KOPT-K1 (cell line): Measurements from ENCODE around the gene COX19.
"Not testable (repeated sequence)": the region's sequence is repeated elsewhere in the genome, so short reads cannot be mapped to it uniquely, and the experiment has no call there.

Experiments used
- H3K27ac ChIP-seq: fragments of 200-600 bp; sonication (generic); 2 replicates; pipeline ENCODE4 v1.5.1; 2016; ENCODE audit warnings: antibody characterized with exemption, mild to moderate bottlenecking, low read depth, low read length; ENCODE audit not compliant: poor library complexity, severe bottlenecking
- H3K36me3 ChIP-seq: fragments of 200-600 bp; sonication (generic); 2 replicates; pipeline ENCODE4 v1.5.1; 2017; ENCODE audit warnings: antibody characterized with exemption, mild to moderate bottlenecking, low read length, moderate library complexity; ENCODE audit not compliant: insufficient read depth
- H3K9me3 ChIP-seq: fragments of 200-600 bp; sonication (generic); 2 replicates; pipeline ENCODE4 v1.5.1; 2017; ENCODE audit warnings: antibody characterized with exemption, low read length, mild to moderate bottlenecking; ENCODE audit not compliant: insufficient read depth, poor library complexity, severe bottlenecking

Gene COX19

DNA sequence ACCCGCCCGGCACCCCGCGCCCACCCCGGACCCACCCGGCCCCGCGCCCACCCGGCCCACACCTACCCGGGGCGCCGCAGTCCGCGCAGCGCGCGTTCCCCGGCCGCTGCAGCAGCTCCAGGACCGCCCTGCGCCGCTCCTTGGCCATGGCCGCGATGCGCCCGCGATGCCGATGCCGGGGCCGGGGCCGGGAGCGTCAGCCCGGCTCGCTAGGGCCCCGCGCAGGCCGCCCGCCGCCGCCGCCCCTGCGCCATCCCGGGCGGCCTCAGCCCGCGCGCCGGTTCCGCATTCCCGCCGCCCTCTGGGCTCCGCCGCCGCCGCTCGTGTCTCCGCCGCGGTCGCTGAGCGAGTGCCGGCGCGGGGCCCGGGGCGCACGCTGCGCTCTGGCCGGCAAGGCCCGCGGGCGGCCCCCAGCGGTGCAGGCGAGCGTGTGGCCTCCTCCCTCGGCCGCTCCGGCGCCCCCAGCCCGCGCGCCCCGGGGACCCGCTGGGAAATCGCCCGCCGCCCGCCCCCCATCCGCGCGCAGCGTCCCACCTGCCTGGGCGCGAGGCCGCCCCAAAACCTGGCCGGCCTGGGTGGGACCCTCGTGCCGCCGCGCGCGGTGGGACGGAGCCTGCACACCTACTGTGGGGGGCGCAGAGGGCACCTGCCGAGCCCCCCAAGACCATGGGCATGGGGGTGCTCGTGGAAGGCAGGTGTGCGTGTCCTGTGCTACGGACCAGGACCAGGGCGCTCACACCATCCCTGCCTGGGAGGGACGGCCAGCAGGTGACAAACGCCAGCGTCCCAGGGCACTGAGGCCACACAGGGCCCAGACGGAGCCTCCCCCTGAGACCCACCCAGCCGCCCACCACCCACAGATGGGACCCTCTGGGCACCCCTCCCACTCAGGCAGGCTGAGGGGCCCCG lies 20.8 kb downstream of the COX19 start, which contains the start of gene ADAP1:
Gene ADAP1, minus strand, starts transcription at position 351 of the 909 bp plus-strand sequence. Its CDS starts 203 bp downstream, at position 148.
- Histone ChIP-seq H3K9me3 (no peaks in the 10 kb centered on the region), H3K36me3 (no peaks in the 10 kb centered on the region), H3K27ac (no peak within 1 kb of the TSS)

DNA sequence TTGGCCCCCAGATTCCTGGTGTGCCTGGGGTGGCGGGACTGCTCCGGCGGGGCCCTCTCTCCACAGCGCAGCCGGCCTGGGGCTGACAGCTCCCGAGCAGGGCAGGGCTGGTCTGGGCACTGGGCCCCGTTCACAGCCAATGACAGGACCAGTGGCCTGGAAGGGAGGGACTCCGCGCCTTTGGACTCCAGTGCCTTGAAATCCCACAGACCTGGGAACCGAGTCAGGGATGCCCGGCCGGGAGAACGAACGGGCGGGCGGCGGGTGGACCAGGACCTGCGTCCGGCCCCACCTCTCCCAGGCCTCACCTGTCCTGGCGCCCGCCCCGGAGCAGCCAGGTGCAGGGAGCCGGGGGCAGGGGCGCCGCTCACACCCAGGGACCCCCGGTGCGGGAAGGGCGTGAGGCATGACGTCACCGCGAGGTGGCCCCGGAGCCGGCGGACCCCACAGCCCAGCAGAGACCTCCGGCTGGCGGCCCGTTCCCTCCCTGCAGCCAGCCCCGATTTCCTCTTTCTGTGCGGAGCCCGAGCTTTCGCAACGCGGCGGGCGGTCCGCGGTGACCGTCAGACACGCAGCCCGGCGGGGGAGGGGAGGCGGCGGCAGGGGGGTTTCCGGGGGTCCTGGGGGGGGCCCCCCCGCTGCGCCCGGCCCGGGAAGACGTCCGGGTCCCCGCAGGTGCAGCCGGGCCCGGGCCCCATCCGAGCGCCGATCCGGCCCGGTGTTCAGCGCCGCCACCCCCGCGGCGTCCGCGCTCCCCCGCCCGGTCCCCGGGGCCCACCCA lies 21.6 kb downstream of the COX19 start:
- Histone ChIP-seq H3K27ac (no peak overlapping the region), H3K36me3 (no peaks in the 10 kb centered on the region), H3K9me3 (no peaks in the 10 kb centered on the region)

GRCh38 chr7:952548-953441 lies 22.6 kb downstream of the COX19 start:
- Histone ChIP-seq H3K27ac (no peak overlapping the region), H3K36me3 (no peaks in the 10 kb centered on the region), H3K9me3 (no peaks in the 10 kb centered on the region)

- no peaks in the 10 kb centered on the region for H3K9me3 ChIP-seq
- H3K27ac ChIP-seq = no peak overlapping the region
- no peaks in the 10 kb centered on the region for H3K36me3 ChIP-seq
These were observed 23.3 kb downstream of the COX19 start for GRCh38 chr7:951881-952547.

GRCh38 chr7:949021-949934 lies 26.1 kb downstream of the COX19 start:
- Histone ChIP-seq H3K36me3 (no peaks in the 10 kb centered on the region), H3K27ac (no peak overlapping the region), H3K9me3 (no peaks in the 10 kb centered on the region)

DNA sequence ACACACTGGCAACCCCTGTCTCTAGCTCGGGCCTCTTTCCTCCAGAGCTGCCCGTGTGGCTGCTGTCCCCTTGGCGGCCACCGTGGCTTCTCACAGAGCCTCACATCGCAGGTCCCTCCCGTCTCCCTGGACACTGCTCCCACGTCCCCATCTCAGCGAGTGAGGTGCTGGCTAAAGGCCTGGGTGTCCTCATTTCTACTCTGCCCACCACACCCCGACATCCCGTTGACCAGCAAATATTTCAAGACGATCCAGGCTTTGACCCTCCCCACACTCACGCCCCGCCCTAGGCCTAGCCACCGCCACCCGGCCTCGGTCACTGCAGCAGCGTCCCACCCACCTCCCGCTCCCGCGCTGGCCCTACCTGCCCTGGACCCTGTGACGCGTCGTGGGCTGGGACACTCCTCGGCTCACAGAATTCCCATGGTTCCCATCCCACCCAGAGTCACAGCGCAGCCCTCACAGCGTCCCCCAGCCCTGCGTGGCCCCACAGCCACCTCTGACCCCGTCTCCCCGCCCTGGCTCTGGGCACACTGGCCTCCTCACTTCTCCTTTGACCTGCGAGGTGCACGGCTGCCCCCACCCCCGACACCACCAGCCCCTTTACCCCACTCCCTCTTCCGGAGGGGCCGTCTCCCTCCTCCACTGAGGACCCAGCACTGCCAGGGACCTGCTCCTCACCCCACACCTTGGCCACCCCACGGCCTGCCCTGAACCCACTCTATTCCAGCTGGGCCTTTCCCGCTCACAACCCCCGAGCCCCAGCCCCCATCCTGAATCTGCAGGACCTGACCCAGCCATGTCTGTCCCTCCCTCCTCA lies 27.7 kb downstream of the COX19 start:
- H3K36me3 ChIP-seq = no peaks in the 10 kb centered on the region
- H3K27ac ChIP-seq = no peak overlapping the region

GRCh38 chr7:946256-946996 lies 28.9 kb downstream of the COX19 start:
- H3K36me3 ChIP-seq = no peaks in the 10 kb centered on the region
- no peak overlapping the region for H3K27ac ChIP-seq
- H3K9me3 ChIP-seq = no peaks in the 10 kb centered on the region

More for the DNA sequence above, 27.7 kb downstream of the COX19 start:
- H3K9me3 ChIP-seq = no peaks in the 10 kb centered on the region

DNA sequence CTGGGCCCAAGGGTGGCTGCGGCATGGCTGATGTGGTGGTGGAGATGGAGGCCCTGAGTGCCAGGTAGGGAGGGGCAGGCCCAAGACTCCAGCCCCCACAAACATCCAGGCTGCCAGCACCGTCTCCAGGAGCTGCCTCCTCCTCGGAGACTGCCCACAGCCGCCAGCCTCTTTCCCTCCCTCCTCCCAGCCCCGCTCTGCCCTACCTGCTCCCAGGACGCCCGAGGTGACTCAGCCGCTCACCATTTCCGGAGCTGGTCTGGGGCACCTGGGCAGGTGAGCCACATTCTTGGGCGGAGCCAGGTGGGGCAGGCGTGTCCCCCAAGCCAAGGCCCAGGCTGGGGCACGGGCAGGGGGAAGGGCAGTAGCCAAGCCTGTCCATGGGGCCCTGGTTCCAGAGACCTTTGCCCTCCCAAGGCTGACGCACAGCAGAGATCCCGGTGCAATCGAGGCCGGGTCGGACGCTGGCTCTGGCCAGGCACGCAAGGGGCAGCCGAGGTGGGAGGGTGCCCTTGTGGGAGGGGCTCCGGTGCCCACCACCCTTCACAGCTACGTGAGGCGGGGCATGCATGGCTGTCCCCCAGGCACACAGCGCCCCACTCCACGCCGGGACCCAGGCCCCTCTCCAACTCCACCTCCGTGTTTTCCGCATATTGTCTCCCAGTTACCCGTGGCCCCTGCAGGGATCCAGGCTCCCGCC lies 29.6 kb downstream of the COX19 start:
- H3K27ac ChIP-seq = no peak overlapping the region
- H3K9me3 ChIP-seq = peaks cover 2% of the 10 kb centered on the region
- no peaks in the 10 kb centered on the region for H3K36me3 ChIP-seq

DNA sequence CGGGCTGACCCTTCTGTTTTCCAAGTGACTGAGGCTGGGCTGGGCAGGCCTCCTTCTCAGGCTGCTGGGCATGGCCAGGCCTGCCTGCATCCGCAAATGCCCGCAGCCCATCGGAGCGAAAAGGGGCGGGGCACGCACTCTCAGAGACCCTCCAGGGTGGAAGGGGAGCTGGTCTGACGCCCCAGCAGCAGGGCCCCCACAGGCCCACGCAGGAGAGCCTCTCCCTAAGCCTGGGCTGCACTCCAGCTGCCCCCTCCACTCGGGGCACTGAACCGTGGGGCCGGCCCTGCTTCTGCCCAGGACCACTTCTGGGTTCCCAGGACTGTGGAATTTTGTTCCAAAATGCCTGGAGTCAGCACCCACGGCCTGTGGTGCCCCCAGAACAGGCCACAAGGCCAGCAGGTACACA lies 30.2 kb downstream of the COX19 start:
- no peaks in the 10 kb centered on the region for H3K36me3 ChIP-seq
- H3K27ac ChIP-seq = no peak overlapping the region
- peaks cover 8% of the 10 kb centered on the region for H3K9me3 ChIP-seq

- Histone ChIP-seq H3K9me3 (peaks cover 12% of the 10 kb centered on the region), H3K36me3 (no peaks in the 10 kb centered on the region), H3K27ac (no peak overlapping the region)
These were observed 30.6 kb downstream of the COX19 start for GRCh38 chr7:944744-945143.

DNA sequence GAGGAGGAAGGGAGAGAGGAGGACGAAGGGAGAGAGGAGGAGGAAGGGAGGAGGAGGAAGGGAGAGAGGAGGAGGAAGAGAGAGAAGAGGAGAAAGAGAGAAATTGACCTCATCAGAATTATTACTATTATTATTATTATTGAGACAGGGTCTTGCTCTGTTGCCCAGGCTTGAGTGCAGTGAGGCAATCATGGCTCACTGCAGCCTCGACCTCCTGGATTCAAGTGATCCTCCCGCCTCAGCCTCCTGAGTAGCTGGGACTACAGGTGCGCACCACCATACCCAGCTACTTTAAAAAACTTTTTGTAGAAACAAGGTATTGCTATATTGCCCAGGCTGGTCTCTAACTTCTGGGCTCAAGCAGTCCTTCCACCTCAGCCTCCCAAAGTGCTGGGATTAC lies 31.6 kb downstream of the COX19 start:
- H3K9me3 ChIP-seq = peaks cover 13% of the 10 kb centered on the region
- not testable (repeated sequence) for H3K27ac ChIP-seq, H3K36me3 ChIP-seq
